HepG2 (cell line): ENCODE results near the gene STK39. TPM values are rescaled to one million over a fixed set of nuclear protein-coding genes. Genes with fewer than 3 reads are reported as not detected.

Source experiments
- FOXO4 ChIP-seq: sonication (generic); formaldehyde crosslinking; conservative IDR thresholded peaks from 2 replicates; pipeline ENCODE4 v1.8.1; 2023; ENCODE audit warnings: missing genetic modification reagents
- GTF2F1 ChIP-seq: fragments of 150-350 bp; IDR thresholded peaks from 2 replicates; pipeline ENCODE4 v1.6.1; 2014; ENCODE audit warnings: low read length
- ISX ChIP-seq: sonication (generic); formaldehyde crosslinking; conservative IDR thresholded peaks from 2 replicates; pipeline ENCODE4 v1.5.0; 2020; ENCODE audit warnings: missing genetic modification reagents
- MEIS1 ChIP-seq: sonication (generic); formaldehyde crosslinking; IDR thresholded peaks from 2 replicates; pipeline ENCODE4 v1.9.0; 2021; ENCODE audit warnings: mild to moderate bottlenecking, missing genetic modification reagents, moderate library complexity, borderline replicate concordance
- POLR2AphosphoS2 ChIP-seq: IDR thresholded peaks from 2 replicates; pipeline ENCODE4 v1.6.1; 2011; ENCODE audit warnings: low read depth, low read length, improper control_type of control experiment
- PRDM10 ChIP-seq: sonication (generic); formaldehyde crosslinking; IDR thresholded peaks from 2 replicates; pipeline ENCODE4 v1.4.0; 2020; ENCODE audit warnings: low read depth, missing genetic modification reagents
- PRMT3 ChIP-seq: sonication (generic); formaldehyde crosslinking; IDR thresholded peaks from 2 replicates; pipeline ENCODE4 v1.8.1; 2022; ENCODE audit warnings: low read depth, mild to moderate bottlenecking, moderate library complexity, missing genetic modification reagents, borderline replicate concordance
- REL ChIP-seq: sonication (generic); formaldehyde crosslinking; conservative IDR thresholded peaks from 2 replicates; pipeline ENCODE4 v1.8.0; 2022; ENCODE audit warnings: mild to moderate bottlenecking, missing genetic modification reagents, moderate library complexity
- TCF7L2 ChIP-seq: IDR thresholded peaks from 2 replicates; pipeline ENCODE4 v1.6.1; 2011; ENCODE audit warnings: mild to moderate bottlenecking, low read depth, low read length, moderate library complexity
- YY1 ChIP-seq: IDR thresholded peaks from 2 replicates; pipeline ENCODE4 v1.6.1; 2011; ENCODE audit warnings: low read length, low read depth, moderate library complexity, mild to moderate bottlenecking; ENCODE audit not compliant: insufficient read depth, insufficient replicate concordance
- ZNF20 ChIP-seq: sonication (generic); formaldehyde crosslinking; IDR thresholded peaks from 2 replicates; pipeline ENCODE4 v1.4.0; 2020; ENCODE audit warnings: mild to moderate bottlenecking, moderate library complexity, missing genetic modification reagents
- ZNF513 ChIP-seq: sonication (generic); formaldehyde crosslinking; conservative IDR thresholded peaks from 2 replicates; pipeline ENCODE4 v1.5.0; 2020; ENCODE audit warnings: missing genetic modification reagents
- ZNF770 ChIP-seq: sonication (generic); formaldehyde crosslinking; IDR thresholded peaks from 2 replicates; pipeline ENCODE4 v1.5.0; 2020; ENCODE audit warnings: mild to moderate bottlenecking, missing genetic modification reagents
- ZNF777 ChIP-seq: sonication (generic); formaldehyde crosslinking; IDR thresholded peaks from 2 replicates; pipeline ENCODE4 v1.4.0; 2020; ENCODE audit warnings: missing genetic modification reagents
- ZSCAN31 ChIP-seq: sonication (generic); formaldehyde crosslinking; IDR thresholded peaks from 2 replicates; pipeline ENCODE4 v1.5.0; 2020; ENCODE audit warnings: low read depth, mild to moderate bottlenecking, missing genetic modification reagents
- ZSCAN5A ChIP-seq: sonication (generic); formaldehyde crosslinking; IDR thresholded peaks from 2 replicates; pipeline ENCODE4 v1.8.0; 2022; ENCODE audit warnings: mild to moderate bottlenecking, missing genetic modification reagents, borderline replicate concordance
- polyA plus RNA-seq, 8 experiments: library from polyadenylated mRNA; depleted of rRNA in 3 of 8; stranded (reverse) in 7 of 8; unstranded in 1 of 8; fragments of >200 nt; fragmentation: Illumina TruSeq in 4 of 8; extraction: Trizol in 4 of 8; gene quantifications; 2 replicates each; pipeline versions ENCODE4 v1.2.1 to v1.2.3, GENCODE V29; 2011 to 2016; ENCODE audit warnings: low read depth in 4 of 8, missing spikeins in 1 of 8, mixed read lengths in 1 of 8; ENCODE audit not compliant: insufficient read depth in 1 of 8
- total RNA-seq, 5 experiments: library from RNA; depleted of rRNA; stranded (reverse); fragments of >200 nt; fragmentation: Illumina TruSeq; extraction: Trizol; gene quantifications; 2 replicates each; pipeline ENCODE4 v1.2.3, GENCODE V29; 2016; ENCODE audit warnings: low read depth in 1 of 5

The STK39 gene
- total and polyA plus RNA-seq, 2 of the 13 experiments (the other 11 are each of a cell fraction or from before 2014, with no cell fraction given) = 27.3 to 38.4 TPM

GRCh38 chr2:168190590-168191336, 56.6 kb downstream of the STK39 start (continued):
- TF ChIP-seq PRDM10 (CRISPR knock-in tag) = peak; percentile 80
- TF ChIP-seq FOXO4 (CRISPR knock-in tag) = no peak
- TF ChIP-seq TCF7L2 = no peak
- no peak for TF ChIP-seq POLR2AphosphoS2
- TF ChIP-seq ZNF513 (CRISPR knock-in tag) = no peak
- TF ChIP-seq ZNF20 = no peak
- peak; percentile 31; the same call in 1 of the 2 replicates for TF ChIP-seq MEIS1
- no peak for TF ChIP-seq YY1
- TF ChIP-seq PRMT3 (CRISPR knock-in tag) = no peak
- no peak for TF ChIP-seq ISX (CRISPR knock-in tag)
- TF ChIP-seq REL (CRISPR knock-in tag) = no peak
- no peak for TF ChIP-seq ZNF777 (CRISPR knock-in tag)
- peak; percentile 89; the same call in 1 of the 2 replicates for TF ChIP-seq ZSCAN31 (CRISPR knock-in tag)
- TF ChIP-seq GTF2F1 = 0 out of 2 replicates have a peak, but pooled peaks have one; percentile 25
- no peak for TF ChIP-seq ZNF770 (CRISPR knock-in tag)
- TF ChIP-seq ZSCAN5A = no peak; the same call in 1 of the 2 replicates
